Stimulated activated CD4-positive, alpha-beta T cell treated with anti-CD3 and anti-CD28 coated beads, Interleukin-1b, Interleukin-23, amount 100 ng/mL, for 24 hours (primary cell): ENCODE measurements around the gene XDH.

Source experiments
- DNase-seq, 4 experiments: peaks; one replicate each; pipeline ENCODE4 v3.0.0-alpha.2; 2020; ENCODE audit warnings: low read depth in 4 of 4, low spot score in 1 of 4

The XDH gene

GRCh38 chr2:31404302-31404701 is 10.2 kb downstream of the XDH start:
- DNase-seq: no peak

GRCh38 chr2:31402388-31402787 is 12.2 kb downstream of the XDH start:
- DNase-seq: no peak

GRCh38 chr2:31401580-31401979 is 13.0 kb downstream of the XDH start:
- no peak for DNase-seq

GRCh38 chr2:31398881-31399280 is 15.7 kb downstream of the XDH start:
- DNase-seq: no peak

GRCh38 chr2:31397094-31397493 is 17.4 kb downstream of the XDH start:
- no peak for DNase-seq

- DNase-seq: no peak
These were observed 24.2 kb downstream of the XDH start for GRCh38 chr2:31390324-31390723.

- no peak for DNase-seq
These were observed 25.8 kb downstream of the XDH start for GRCh38 chr2:31388736-31389135.

- no peak for DNase-seq
These were observed 26.7 kb downstream of the XDH start for GRCh38 chr2:31387850-31388249.

GRCh38 chr2:31386648-31387047 is 27.9 kb downstream of the XDH start:
- DNase-seq: no peak

GRCh38 chr2:31386172-31386571 is 28.4 kb downstream of the XDH start:
- DNase-seq: no peak

GRCh38 chr2:31384771-31385276 is 29.7 kb downstream of the XDH start:
- DNase-seq: no peak

- DNase-seq: no peak
These were observed 30.2 kb downstream of the XDH start for GRCh38 chr2:31384351-31384750.

- DNase-seq: no peak
These were observed 30.9 kb downstream of the XDH start for GRCh38 chr2:31383471-31384153.

GRCh38 chr2:31382452-31383120 is 32.0 kb downstream of the XDH start:
- DNase-seq: no peak

GRCh38 chr2:31381601-31382000 is 32.9 kb downstream of the XDH start:
- no peak for DNase-seq

GRCh38 chr2:31380243-31380642 is 34.3 kb downstream of the XDH start:
- DNase-seq: no peak

- DNase-seq: no peak
These were observed 34.8 kb downstream of the XDH start for GRCh38 chr2:31379747-31380146.

- no peak for DNase-seq
These were observed 35.6 kb downstream of the XDH start for GRCh38 chr2:31378791-31379501.

GRCh38 chr2:31378389-31378788 is 36.2 kb downstream of the XDH start:
- no peak for DNase-seq

- DNase-seq: no peak
These were observed 41.4 kb downstream of the XDH start for GRCh38 chr2:31373127-31373526.

- no peak for DNase-seq
These were observed 42.4 kb downstream of the XDH start for GRCh38 chr2:31372097-31372496.

- no peak for DNase-seq
These were observed 42.9 kb downstream of the XDH start for GRCh38 chr2:31371691-31372090.
